Fibroblast of lung (primary cell): ENCODE data around the gene IL6R.

Experiments used
- EZH2 ChIP-seq: IDR thresholded peaks from 2 replicates; pipeline ENCODE4 v1.5.1; 2012; ENCODE audit warnings: low read length, control low read depth, mild to moderate bottlenecking; ENCODE audit errors: missing control alignments
- TF ChIP-seq, protein P1 (sequence below), 2 donors: IDR thresholded peaks in 1 of 2; conservative IDR thresholded peaks in 1 of 2; 1 replicate in 1 of 2; 2 replicates in 1 of 2; pipeline ENCODE4 v1.5.1; 2011 to 2012; ENCODE audit warnings: low read length in 2 of 2, control low read depth in 1 of 2, inconsistent platforms in 1 of 2, low read depth in 1 of 2, mild to moderate bottlenecking in 1 of 2

DNA sequence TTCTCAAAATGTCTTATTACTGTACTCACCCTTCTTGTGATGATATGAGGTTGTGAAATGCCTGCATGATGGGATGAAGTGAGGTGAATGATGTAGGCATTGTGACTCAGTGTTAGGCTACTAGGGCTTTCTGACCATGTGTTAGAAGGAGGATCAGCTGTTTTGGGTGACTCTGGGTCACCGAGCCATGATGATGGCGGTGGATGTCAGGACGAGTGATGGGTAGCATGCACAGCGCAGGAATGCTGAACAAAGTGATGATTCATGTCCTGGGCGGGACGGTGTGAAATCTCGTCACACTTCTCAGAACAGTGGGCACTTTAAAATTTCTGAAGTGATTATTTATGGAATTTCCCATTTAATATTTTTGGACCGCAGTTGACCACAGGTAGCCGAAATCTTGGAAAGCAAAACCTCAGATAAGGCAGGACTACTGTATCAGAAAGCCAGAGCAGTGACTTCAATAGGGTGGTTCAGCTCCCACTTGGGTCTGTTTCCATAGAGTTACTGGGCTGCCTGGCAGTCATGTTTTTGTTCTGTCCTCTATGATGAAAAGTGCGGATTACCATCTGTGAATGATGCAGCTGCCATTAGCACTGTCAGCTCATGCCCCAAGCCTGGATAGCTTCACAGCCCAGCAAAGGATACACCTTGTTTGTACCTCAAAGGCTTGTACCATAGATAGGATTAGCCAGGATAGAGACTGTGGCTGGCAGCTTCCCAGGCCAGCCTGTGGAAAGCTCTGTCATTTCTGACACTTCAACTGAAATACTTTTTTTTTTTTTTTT, 26.6 kb downstream of the IL6R start:
- TF ChIP-seq, protein P1, sequence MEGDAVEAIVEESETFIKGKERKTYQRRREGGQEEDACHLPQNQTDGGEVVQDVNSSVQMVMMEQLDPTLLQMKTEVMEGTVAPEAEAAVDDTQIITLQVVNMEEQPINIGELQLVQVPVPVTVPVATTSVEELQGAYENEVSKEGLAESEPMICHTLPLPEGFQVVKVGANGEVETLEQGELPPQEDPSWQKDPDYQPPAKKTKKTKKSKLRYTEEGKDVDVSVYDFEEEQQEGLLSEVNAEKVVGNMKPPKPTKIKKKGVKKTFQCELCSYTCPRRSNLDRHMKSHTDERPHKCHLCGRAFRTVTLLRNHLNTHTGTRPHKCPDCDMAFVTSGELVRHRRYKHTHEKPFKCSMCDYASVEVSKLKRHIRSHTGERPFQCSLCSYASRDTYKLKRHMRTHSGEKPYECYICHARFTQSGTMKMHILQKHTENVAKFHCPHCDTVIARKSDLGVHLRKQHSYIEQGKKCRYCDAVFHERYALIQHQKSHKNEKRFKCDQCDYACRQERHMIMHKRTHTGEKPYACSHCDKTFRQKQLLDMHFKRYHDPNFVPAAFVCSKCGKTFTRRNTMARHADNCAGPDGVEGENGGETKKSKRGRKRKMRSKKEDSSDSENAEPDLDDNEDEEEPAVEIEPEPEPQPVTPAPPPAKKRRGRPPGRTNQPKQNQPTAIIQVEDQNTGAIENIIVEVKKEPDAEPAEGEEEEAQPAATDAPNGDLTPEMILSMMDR (conservative IDR thresholded peaks at IDR 0.05 in 1 of 2, IDR thresholded peaks at IDR 0.05 in 1 of 2; ENCODE audit: low read depth in 1 of 2, low read length in 2 of 2) = no peak
- TF ChIP-seq EZH2 = no peak
